ENCODE data around the gene TNFRSF8.
"Not testable (repeated sequence)": the region's sequence is repeated elsewhere in the genome, so short reads cannot be mapped to it uniquely, and the experiment has no call there.

The TNFRSF8 gene

DNA sequence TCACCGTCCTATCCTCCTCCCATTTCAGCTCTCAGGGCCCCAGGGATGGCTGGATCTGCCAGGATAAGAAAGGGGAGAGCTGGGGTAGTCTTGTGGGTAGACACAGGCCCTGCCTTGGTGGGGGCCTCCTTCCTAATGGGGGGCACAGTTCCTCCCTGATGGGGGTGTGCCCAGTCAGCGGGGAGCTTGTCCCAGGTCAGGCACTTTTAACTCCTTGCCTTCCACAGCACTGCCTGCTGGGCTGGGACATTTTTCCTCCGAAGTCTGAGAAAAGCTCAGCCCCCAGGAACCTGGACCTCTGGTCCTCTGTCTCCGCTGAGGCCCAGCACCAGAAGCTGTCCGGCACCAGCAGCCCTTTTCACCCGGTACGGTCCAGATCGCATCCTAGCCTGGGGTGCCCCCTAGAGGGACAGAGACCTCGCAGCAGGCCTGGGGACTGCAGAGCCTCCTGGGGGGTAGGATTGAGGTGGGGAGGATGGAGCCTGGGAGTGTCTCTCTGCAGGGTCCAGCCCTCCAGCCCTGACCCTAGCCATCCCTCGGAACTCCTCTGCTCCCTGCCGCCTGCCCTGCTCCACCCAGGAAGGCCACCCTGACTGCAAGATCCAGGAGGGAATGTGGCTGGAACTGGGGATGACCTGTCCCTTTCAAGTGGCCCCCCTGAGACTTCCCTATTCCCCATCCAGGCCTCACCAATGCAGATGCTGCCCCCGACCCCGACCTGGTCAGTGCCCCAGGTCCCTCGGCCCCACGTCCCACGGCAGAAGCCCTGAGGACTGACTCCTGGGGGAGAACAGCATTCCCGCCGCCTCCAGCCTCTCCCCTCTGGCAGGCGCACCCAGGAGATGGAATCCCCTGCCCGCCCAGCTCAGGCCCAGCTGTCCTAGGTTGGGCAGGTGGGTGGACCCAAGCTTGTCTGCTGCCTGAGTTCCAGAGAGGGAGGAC, 31.8 kb upstream of the TNFRSF8 start:
- in situ Hi-C loops (cut with HindIII; ENCODE audit: low sequenced_read_pairs), result no loop called here
- no peak overlapping the region for H3K4me3 ChIP-seq (ENCODE audit: low read depth, low read length)
- TF ChIP-seq, protein P1, sequence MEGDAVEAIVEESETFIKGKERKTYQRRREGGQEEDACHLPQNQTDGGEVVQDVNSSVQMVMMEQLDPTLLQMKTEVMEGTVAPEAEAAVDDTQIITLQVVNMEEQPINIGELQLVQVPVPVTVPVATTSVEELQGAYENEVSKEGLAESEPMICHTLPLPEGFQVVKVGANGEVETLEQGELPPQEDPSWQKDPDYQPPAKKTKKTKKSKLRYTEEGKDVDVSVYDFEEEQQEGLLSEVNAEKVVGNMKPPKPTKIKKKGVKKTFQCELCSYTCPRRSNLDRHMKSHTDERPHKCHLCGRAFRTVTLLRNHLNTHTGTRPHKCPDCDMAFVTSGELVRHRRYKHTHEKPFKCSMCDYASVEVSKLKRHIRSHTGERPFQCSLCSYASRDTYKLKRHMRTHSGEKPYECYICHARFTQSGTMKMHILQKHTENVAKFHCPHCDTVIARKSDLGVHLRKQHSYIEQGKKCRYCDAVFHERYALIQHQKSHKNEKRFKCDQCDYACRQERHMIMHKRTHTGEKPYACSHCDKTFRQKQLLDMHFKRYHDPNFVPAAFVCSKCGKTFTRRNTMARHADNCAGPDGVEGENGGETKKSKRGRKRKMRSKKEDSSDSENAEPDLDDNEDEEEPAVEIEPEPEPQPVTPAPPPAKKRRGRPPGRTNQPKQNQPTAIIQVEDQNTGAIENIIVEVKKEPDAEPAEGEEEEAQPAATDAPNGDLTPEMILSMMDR (IDR thresholded peaks at IDR 0.05; ENCODE audit: low read depth, low read length, missing control alignments), result peak; percentile 63
- DNase-seq (ENCODE audit: low read depth), result no peak

DNA sequence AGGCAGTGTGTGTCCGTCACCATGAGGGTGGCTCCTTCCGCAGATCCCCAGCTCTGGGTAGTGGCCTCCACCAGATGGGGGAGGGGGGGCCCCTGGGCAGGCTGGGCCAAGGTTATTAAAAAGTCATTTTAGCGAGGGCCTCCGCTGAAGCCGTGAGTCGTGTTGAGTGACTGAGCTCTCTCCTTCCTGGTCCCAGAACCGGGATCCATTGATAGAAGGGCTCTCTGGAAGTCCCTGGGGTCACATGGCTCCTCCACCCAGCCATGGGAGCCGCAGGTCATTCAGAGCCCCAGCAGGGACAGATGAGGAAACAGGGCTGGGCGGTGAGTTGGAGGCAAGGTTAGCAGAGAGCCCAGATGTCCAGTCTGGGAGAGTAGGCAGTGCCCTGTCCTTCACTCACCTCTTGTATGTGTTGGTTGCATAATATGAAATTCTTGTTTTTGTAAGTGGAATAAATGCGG, 30.9 kb upstream of the TNFRSF8 start:
- in situ Hi-C loops (cut with HindIII; ENCODE audit: low sequenced_read_pairs), result no loop called here
- no peak overlapping the region for H3K4me3 ChIP-seq (ENCODE audit: low read depth, low read length)
- no peak for DNase-seq (ENCODE audit: low read depth)
- TF ChIP-seq, protein P1 (IDR thresholded peaks at IDR 0.05; ENCODE audit: low read depth, low read length, missing control alignments), result no peak

DNA sequence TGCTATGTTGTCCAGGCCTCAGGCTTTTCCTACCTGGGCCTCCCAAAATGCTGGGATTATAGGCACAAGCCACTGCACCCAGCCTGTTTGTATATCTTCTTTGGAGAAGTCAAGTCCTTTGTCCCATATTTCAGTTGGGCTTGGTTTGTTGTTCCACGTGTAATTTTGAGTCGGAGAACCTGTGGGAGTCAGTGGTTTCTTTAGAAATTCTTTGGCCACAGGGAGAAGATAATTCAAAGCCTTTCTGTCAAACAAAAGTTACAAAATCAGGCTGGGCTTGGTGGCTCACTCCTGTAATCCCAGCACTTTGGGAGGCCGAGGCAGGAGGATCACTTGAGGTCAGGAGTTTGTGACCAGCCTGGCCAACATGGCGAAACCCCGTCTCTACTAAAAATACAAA, 29.7 kb upstream of the TNFRSF8 start:
- DNase-seq (ENCODE audit: low read depth); in situ Hi-C loops (cut with HindIII; ENCODE audit: low sequenced_read_pairs); H3K4me3 ChIP-seq (ENCODE audit: low read depth, low read length): not testable (repeated sequence)

GRCh38 chr1:12034381-12034801, 28.7 kb upstream of the TNFRSF8 start:
- in situ Hi-C loops (cut with HindIII; ENCODE audit: low sequenced_read_pairs), result no loop called here
- H3K4me3 ChIP-seq (ENCODE audit: low read depth, low read length), result no peak overlapping the region
- TF ChIP-seq, protein P1 (IDR thresholded peaks at IDR 0.05; ENCODE audit: low read depth, low read length, missing control alignments), result no peak
- DNase-seq (ENCODE audit: low read depth), result no peak

DNA sequence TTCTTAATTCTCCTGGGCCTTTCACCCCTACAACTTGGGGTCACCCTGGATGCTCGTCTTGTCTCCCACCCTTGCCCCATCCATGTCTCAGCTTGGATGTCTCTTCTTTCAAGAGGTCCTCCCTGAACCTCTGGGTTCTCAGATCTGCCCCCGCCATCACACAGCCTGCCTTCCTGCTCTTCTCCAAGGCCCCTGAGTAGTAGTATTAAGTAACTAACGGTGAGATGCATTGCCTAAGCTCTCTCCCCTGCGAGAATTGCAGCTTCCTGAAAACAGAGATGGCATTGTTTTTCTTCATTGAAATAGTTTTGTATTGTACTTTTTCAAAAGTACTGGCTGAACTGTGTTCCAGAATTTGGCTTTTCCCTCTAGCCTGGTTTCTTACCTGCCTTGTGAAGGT, 27.8 kb upstream of the TNFRSF8 start:
- TF ChIP-seq, protein P1 (IDR thresholded peaks at IDR 0.05; ENCODE audit: low read depth, low read length, missing control alignments), result no peak
- H3K4me3 ChIP-seq (ENCODE audit: low read depth, low read length), result no peak overlapping the region
- in situ Hi-C loops (cut with HindIII; ENCODE audit: low sequenced_read_pairs), result no loop called here
- DNase-seq (ENCODE audit: low read depth), result no peak

DNA sequence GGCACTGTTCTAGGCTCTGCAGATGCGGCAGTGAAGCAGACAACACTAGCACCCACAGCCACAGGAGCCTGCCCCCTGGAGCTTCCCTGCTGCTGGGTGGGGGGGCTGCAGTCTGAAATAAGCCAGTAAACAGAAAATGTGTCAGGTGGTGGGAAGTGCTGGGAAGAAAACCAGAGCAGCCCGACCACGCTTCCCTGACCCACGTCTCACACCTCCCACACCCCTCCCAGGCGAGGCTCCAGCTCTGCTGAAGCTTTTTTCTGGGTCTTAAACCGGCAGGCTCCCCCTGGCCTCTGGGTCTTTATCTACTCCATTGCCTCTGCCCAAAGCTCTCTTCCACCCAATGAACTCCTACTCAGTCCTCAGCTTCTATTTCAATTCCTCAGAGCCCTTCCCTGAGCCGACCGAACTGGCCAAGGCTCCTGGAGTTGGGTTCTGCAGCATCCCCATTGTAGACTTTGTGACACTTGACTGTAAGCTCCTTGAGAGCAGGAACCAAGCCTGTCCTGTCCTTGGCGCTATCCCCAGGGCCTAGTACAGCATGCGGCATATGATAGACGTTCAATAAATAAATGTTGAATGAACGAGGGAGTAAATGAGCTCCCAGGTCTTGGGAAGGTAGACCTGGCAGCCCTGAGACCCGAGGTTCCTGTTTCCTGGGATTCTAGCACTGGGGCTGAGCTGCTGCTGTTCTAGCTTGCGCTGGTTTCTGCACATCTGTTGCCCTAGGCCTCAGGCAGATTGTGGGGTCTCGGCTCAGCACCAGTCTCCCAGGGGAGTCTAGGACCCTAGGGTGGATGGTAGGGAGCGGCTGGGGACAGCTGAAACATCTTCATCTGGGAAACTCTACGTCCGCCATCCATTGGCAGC, 25.4 kb upstream of the TNFRSF8 start:
- in situ Hi-C loops (cut with HindIII; ENCODE audit: low sequenced_read_pairs), result no loop called here
- H3K4me3 ChIP-seq (ENCODE audit: low read depth, low read length), result no peak overlapping the region
- DNase-seq (ENCODE audit: low read depth), result no peak
- TF ChIP-seq, protein P1 (IDR thresholded peaks at IDR 0.05; ENCODE audit: low read depth, low read length, missing control alignments), result no peak
